NCI-H226 (cell line): Measurements from ENCODE around the gene B3GNT3.
A peak's percentile ranks its signal among the peaks of the same experiment; 100 is the strongest.

Experiments
- DNase-seq: peaks from one replicate; pipeline ENCODE4 v3.0.0-alpha.2; 2015

B3GNT3 gene

GRCh38 chr19:17836530-17836929 is 41.6 kb downstream of the B3GNT3 start:
- DNase-seq: peak; percentile 11

- no peak for DNase-seq
These were observed 43.0 kb downstream of the B3GNT3 start for GRCh38 chr19:17837972-17838371.

- DNase-seq: no peak
These were observed 45.1 kb downstream of the B3GNT3 start for GRCh38 chr19:17840019-17840418.

GRCh38 chr19:17841371-17841809 is 46.5 kb downstream of the B3GNT3 start:
- no peak for DNase-seq

GRCh38 chr19:17841810-17842662 is 47.1 kb downstream of the B3GNT3 start:
- DNase-seq: peak; percentile 75

GRCh38 chr19:17842663-17843291 is 47.8 kb downstream of the B3GNT3 start:
- no peak for DNase-seq

GRCh38 chr19:17843292-17843827 is 48.4 kb downstream of the B3GNT3 start:
- no peak for DNase-seq

- no peak for DNase-seq
These were observed 49.1 kb downstream of the B3GNT3 start for GRCh38 chr19:17843908-17844490.

DNA sequence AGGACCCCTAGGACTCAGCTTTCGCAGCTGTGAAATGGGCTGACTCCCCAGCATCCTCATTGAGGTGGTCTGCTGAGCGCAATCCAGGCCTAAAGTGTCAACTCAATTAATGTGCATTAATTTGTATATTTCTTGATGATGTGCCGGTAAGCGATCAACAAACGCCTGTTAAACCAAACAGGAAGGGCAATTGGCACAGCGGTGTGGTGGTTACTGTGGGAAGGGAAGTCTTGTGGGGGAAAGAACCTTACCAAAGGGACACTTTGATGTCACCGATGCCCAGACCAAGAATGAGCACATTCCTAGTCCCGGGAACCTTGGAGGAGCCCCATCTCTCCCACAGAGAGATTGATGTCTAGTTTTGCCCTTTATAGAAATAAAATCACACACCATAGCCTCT is 51.2 kb downstream of the B3GNT3 start:
- DNase-seq: no peak

- no peak for DNase-seq
These were observed 52.8 kb downstream of the B3GNT3 start, which contains the start of gene JAK3 for GRCh38 chr19:17847538-17848366. JAK3 (minus strand) TSS chr19:17847982; CDS start chr19:17844417, 3,565 bp downstream.

GRCh38 chr19:17848595-17849292 is 53.8 kb downstream of the B3GNT3 start:
- DNase-seq: no peak

DNA sequence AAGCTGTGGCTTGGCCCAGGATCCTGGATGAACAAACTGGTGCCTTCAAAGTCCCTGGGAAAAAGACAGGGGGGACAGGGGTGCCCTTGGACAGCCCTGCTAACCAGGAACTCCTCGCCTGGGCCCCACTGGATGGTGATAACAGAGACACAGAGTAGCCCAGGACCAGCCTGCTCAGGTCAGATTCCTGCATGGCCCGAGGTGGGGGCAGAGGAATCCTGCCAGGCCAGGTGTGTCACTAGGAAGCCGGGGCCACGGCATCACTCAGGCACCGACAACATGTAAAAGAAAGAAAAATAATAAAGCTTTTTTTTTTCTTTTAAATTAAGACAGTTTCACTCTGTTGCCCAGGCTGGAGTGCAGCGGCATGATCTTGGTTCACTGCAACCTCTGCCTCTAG is 59.1 kb downstream of the B3GNT3 start:
- DNase-seq: no peak

DNA sequence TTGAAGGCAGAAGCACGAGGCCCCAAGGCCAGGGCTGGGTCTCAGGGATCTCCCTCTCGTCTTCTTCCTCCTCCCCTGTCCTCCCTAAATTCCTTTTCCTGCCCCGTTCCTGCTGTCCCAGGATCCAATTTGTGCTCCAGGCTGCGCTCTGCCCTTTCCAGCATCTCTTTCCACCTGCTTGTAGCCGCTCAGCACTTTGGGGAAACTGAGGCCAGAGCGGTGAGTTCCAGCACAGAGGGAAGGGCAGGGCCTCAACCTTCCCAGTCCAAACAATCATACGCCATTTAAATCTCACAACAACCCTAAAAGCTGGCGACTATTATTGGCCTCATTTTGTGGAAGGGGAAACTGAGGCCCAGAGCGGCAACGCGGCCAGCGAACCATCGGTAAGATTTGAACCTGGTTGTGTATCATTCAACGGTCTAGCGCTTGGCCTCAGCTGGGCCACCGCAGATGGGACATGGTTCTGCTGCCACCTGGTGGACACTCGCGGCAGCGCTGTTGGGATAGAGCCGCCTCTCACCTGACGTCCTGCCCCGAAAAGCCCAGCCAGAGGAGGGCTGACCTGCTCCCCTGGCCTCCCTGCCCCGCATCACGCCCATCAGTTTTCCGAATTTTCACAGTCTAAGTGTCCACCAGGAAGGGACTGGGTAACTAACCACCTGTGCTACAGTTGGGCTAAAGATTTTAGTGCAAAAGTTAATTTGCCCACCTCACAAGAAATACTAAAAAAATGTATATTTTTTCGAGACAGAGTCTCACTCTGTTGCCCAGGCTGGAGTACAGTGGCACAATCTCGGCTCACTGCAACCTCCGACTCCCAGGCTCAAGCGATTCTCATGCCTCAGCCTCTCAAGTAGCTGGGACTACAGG is 60.6 kb downstream of the B3GNT3 start:
- DNase-seq: peak; percentile 51

GRCh38 chr19:17859533-17860330 is 64.8 kb downstream of the B3GNT3 start, which contains the start of gene RPL18A:
RPL18A (plus strand) TSS chr19:17859910; CDS start chr19:17859957, 47 bp downstream.
- DNase-seq: peak; percentile 99

DNA sequence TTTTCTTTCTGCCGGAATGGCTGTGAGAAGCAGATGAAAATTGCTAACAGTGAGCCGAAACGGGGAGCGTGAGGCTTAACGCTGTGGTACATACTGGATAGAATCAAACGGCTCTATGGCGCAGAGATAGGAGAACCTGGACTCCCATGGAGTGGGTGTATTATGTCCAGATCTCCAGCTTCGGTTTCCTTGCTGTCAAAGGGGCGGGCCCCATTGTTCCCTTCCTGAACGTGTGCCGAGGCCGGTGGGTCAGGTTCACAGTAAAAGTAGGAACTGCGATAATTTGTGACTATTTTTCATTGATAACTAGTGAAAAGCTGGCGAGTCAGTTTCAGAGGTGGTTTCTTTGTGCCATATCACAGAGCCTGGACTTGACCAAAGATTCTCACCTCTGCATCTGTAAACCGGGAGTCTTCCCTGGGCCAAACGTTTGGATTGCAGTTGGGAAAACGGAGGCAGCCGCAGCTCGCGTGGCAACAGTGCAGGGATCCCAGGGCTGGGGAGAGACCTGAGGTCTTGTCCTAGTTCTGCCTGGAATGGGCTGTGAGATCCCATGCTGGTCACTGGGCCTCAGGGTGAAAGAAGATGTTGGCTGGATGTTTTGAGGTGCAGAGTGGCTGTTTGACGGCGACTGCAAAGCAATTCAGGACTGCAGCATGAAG is 65.5 kb downstream of the B3GNT3 start:
- DNase-seq: no peak

- no peak for DNase-seq
These were observed 66.0 kb downstream of the B3GNT3 start for GRCh38 chr19:17860993-17861360.

DNA sequence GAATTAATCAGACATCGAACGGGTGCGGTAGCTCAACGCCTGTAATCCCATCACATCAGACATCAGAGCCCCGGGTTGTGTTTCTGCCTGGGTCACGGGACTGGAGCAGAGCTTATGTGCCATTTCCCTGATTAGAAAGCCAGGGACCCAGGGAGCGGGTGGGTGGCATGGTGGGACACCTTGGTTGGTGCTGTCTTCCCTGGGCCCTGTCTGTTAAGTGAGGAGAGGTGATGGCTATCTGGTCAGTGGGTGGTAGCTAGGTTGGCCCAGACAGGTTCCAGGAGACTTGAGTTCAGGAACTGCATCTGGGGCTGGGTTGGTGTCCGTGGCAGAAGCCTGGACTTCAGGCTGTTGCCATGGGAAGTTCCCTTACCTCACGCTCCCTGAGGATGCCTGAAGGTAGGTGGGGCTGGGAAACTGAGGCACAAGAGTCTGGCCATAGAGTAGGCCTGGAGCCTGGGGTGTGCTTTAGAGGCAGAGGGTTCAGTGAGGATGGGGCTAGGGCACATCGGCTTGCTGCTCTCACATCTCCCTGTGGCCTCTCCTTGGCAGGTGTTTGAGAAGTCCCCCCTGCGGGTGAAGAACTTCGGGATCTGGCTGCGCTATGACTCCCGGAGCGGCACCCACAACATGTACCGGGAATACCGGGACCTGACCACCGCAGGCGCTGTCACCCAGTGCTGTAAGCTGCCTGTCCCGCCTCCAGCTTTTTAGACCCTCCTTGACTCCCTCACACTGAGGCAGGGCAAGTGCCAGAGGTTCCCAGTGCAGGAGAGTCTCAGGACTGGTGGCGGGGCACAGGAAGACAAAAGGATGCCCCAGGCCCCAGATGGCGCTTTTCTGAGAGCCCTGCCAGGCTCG is 66.8 kb downstream of the B3GNT3 start:
- no peak for DNase-seq
